NCI-H510A treated with DMSO at 0.1 percent for 48 hours (cell line): ENCODE data around the gene EIF4E3.

ENCODE experiments used
- DNase-seq: peaks from one replicate; lab custom pipeline; 2025; lab: John Stamatoyannopoulos, UW

EIF4E3 gene

GRCh38 chr3:71723452-71724170, 1.6 kb downstream of the EIF4E3 start:
- DNase-seq, result no peak

DNA sequence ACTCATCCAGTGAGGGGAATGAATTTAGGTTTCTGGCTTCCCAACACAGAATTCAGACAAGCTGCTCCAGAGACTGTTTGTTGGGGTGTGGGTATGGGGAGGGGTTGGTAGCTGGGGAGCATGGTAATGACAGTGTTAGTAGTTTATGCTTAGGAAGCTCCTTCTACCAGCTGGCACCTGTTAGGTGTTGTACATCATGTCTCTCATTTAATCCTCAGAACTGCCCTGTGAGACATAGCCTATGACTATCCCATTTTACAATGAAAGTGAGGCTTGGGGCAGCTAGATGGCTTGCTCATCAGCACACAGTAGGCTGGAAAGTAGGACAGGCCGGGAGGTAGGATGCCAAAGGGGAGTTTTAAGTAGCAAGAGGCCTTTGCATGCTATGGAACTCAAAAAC, 2.5 kb downstream of the EIF4E3 start:
- DNase-seq, result no peak

GRCh38 chr3:71721651-71722157, 3.5 kb downstream of the EIF4E3 start:
- DNase-seq, result no peak

DNA sequence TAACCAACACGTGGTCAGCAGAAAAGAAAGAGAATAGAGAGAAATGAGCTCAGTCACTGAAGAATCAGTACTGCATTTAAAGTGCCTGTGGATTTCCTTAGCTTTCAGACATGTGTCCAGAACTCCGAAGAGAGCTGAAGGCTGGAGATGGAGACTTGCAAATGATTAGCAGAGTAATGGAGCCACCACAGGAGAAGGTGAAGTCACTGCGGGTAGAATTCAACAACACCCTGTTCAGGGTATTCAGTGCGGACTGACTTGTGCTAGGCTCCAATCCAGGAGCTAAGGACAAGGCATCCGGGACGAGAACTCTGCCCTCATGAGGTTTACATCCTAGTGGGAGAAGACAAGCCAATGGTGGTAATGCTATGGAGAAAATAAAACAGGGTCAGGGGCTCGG, 4.2 kb downstream of the EIF4E3 start:
- no peak for DNase-seq

GRCh38 chr3:71718072-71718471, 7.1 kb downstream of the EIF4E3 start:
- DNase-seq, result no peak

DNA sequence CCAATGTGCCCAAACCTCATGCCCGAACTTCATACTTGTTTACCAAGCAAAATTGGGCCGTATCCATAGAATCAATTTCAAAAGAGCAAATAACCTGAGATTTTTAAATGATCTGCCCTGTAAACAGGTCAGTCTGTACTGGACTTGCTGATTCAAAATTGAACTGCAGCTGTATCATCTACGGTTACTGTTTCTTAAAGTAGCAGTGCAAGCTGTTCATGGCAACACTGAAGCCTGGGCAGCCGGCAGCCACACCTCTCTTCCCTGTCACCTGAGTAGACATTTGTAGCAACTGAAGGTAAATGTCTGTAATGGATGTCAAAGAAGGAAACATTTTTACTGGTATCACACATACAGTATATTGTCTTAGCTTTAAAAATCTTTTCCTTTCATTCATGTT, 10.6 kb downstream of the EIF4E3 start:
- DNase-seq, result no peak

DNA sequence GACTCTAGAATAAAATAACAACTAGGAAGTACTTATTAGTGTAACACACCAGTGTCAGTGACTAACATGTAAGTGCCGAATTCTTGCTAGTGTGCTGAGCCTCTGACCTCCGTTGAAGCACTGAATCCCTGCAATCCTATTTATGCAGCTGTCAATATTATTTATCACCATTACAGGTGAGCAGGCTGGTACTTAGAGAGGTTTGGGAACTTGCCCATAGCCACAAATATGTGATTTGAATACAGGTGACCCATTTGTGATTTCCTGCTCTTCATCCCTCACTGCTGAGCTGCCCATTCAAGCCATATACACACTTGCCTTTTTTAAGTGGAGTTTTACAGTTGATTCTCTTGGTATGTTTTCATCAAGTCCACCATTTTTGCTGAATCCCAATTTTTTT, 12.2 kb downstream of the EIF4E3 start:
- peak; percentile 93 for DNase-seq

DNA sequence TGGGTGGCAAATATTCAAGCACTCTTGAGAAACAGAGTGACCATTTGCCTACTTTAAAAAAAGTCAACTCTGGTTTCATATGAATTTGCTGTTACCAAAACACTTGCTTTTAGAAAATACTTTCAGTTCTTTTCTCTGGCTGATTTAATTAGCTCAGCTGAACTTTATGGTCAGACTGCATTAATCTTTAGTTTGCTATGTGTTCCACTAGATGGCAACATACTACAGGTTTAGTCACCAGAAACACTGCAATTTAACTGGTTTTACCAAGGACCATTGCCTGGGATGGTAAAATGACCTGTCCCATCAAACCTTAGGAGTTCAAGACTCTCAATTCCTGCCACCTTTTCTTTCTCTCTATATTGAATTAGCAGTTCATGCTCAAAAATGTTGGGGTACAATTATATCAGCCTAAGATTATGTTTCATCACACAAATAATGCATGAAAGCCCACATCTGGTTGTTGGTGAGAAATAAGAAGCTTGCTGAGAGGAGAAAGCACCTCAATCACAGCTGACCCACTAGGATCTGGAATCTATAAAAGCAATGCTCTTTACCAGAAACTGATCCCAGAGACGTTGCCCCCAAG, 14.2 kb downstream of the EIF4E3 start:
- DNase-seq, result peak; percentile 35

DNA sequence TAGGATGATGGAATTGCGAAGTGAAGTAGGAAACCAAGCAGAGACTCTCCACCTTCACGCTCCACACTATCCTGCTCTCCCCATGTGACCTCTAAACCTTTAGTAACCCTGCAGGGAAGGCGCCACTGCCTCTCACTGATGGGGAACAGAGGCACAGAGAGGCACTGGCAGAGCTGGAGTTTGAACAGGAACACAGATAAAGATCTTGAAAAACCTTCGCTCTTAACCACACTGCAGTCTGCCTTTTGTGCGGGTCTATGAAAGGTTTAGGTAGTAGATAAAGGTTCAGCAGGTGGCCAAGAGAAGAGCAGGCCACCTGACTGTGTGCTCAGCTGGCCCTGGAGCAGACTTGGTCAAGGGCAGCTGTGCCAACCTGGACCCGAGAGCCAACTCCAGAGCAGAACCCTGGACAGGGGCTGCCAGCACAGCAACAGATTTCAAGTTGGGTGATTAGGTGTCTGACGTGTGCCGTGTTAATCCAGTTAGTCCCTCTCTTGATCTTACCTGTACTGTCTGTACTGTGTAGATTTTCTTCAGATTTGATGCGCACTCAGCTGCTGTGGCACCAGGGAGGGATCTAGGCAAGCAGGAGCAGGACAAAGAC, 15.2 kb downstream of the EIF4E3 start:
- DNase-seq, result no peak

DNA sequence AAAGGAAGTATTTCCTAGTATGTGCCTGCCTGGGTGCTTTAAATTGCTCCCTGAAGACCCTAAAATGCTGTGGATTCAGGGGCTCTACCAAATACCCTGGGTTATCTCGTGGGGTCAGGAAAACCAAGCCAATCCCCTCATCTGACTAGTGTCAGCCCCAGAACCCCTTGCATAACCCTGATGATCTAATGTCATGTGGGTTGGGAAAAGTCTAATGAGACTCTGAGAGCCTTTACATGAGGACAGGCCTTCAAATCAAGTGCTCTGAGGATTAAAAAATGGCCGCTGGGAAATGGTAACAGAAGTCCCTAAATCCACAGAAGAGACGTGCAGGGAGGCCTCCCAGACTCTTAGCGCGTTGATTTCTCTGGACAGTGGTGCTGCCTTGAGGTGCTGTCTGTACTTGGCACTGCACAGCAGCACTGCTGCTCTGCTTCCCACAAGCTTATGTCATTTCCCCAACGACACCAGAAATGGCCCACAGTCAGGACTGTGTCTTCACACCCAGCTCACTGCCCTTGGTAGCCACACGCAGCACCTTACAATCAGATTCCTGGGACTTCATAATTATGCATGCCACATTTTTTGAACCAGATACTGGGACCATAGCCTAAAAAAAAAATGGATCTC, 16.6 kb downstream of the EIF4E3 start:
- no peak for DNase-seq

GRCh38 chr3:71707595-71707994, 17.6 kb downstream of the EIF4E3 start:
- DNase-seq, result no peak

GRCh38 chr3:71705681-71706080, 19.5 kb downstream of the EIF4E3 start:
- no peak for DNase-seq

DNA sequence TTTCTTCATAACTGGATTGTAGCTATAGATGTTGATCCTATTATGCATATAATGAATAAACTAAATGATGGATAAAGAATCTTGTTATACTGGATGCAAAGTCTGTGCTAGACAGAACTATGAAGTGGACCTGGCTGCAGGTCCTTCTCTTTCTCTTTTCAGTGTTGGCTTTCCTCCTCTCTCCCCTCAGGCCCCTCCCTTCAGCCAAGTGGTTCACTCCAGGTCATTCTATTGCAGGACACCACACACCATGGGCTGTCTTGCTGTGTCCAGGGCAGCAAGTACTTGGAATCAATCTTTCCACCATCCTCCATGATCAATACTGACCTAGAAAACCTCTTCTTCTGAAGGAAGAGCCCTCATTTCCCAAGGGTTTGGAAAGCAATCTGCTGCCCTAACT, 20.3 kb downstream of the EIF4E3 start:
- DNase-seq, result no peak

DNA sequence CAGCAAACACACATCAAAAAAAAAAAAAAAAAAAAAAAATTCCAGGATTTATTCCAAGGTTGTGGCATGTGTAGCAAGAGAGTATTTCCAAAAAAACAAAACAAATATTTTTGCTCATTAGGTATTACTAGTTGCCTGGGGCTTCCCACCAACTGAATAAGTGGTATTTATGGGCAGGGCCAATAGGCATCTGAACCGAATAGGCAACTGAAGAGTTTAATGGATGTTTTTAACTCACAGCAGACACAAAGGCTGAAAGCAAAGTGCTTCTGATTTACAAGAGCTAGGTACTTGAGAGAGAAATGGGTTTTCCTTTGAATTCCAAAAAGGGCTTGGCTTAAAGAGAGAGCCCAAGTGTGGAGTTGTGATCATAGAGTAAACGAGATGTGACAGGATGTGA, 21.4 kb downstream of the EIF4E3 start:
- DNase-seq, result no peak

GRCh38 chr3:71702131-71703024, 22.8 kb downstream of the EIF4E3 start:
- DNase-seq, result no peak

GRCh38 chr3:71701251-71701762, 23.9 kb downstream of the EIF4E3 start:
- no peak for DNase-seq

DNA sequence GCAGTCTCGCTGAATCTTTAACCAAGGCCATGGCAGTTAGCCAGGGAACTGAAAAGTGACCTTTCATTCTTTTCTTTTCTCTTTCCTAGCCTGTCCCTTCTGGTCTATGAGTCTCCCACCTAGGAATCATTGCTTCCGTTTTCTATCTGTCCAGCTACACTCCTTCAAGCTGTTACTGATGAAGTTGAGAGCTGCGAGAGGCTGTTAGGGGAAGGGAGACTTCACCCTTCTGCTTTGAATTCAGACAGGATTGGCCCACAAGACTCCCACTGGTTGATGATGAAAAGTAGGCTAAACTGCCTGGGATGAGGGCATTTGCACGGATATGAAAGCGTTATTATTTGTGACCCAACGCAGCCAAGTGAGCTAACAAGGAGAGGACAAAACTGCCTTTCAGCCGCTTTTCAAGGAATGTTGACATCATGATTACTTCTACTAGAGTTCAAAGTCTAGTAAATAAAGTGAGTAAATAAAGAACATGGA, 30.2 kb downstream of the EIF4E3 start:
- DNase-seq, result no peak

DNA sequence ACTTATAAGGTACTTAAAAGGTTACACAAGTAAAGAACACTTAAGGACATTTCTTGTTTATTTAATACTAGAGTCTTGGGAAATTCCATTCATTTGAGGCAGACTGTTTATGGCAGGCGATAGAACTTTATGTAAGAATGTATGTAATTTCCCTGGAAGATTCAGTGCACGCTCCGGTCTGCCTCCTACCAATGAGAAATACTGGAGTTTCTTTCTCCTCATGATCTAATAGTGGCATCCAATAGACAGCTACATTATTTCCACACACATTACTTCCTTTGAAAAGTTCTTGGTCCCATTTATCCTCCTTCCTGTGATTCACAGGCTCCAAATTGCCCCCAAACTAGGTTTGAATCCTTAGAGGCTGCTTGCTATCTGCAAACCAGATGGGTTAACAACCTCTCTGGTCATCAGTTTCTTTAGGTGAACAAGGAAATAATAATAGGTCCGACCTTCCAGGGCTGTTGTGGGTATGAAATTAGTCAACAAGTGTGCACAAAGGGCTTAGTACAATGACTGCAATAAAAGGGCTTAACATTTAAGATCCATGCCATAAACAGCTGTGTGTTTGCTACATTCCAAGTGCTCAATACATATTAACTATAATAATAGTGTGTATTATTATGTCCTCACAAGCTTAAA, 30.7 kb downstream of the EIF4E3 start:
- no peak for DNase-seq

DNA sequence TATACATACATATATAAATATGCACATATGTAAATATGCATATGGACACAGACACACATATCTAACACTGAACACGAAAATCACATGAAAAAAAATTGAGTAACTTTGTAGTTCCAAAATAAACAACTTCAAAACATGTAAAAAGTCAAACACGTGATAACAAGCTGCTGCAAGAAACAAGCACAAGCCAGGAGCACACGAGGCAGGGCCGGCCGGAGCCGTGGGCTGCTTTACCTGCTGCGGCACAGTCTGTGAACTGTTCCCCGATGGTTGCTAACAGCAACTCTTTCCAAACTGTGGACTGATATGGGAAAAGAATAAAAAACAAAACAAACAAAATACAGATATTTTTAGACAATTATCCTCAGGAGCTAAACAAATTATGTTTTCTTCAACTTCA, 31.6 kb downstream of the EIF4E3 start:
- no peak for DNase-seq

DNA sequence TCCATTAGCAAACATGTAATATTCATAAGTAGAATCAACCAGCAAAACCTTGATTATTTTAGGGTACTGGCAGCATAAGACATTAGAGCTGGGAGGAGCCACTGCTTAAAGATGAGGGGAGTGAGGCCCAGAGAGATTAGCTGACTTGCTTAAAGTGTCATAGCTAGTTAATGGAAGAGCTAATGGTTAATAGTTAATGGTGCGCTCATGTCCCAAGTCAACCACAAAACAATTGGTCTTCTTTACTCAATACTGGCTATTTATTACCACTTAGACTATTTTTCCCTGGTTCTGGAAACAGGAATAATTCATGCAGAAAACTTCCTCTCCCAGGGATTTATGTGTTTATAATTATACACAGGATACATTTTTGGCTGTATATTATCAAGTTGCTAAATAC, 33.1 kb downstream of the EIF4E3 start:
- no peak for DNase-seq

GRCh38 chr3:71690341-71690841, 34.8 kb downstream of the EIF4E3 start:
- no peak for DNase-seq
